Measurements from ENCODE around the gene GRIN2C. TPM values are rescaled to one million over a fixed set of nuclear protein-coding genes. Genes with fewer than 3 reads are reported as not detected.

GRIN2C gene
- total and polyA plus RNA-seq, 2 donors (not counting 3 experiments of a cell fraction or from before 2014, with no cell fraction given), result 0.04 to 0.60 TPM

- POLR2A ChIA-PET, result no interaction called here
- Histone ChIP-seq H3K9me1 (replicated peaks; ENCODE audit: control insufficient read depth, extremely low read depth, insufficient read depth, low read length) (no peaks in the 10 kb centered on the region), H3K9me3 (replicated peaks; ENCODE audit: control insufficient read depth, insufficient read depth, low read length) (no peaks in the 10 kb centered on the region), H2AFZ (ENCODE audit: low read depth, low read length) (no peak overlapping the region), H3K27ac (ENCODE audit: insufficient read depth, low read depth, low read length) (no peak overlapping the region), H3K9ac (replicated peaks; ENCODE audit: extremely low read depth, insufficient read depth, low read length) (no peak overlapping the region), H3K4me3 (replicated peaks in 1 of 3; ENCODE audit: insufficient read depth in 1 of 3, low read depth in 1 of 3, low read length in 3 of 3) (no peak overlapping the region), H4K20me1 (replicated peaks; ENCODE audit: control insufficient read depth, extremely low read depth, insufficient read depth, low read length) (no peaks in the 10 kb centered on the region), H3K4me1 (ENCODE audit: control insufficient read depth, extremely low read depth, insufficient read depth, low read length) (no peaks in the 10 kb centered on the region), H3K4me2 (ENCODE audit: insufficient read depth, low read length) (no peak overlapping the region), H3K36me3 (ENCODE audit: control insufficient read depth in 2 of 2, extremely low read depth in 1 of 2, insufficient read depth in 2 of 2, low read length in 2 of 2) (peaks cover 0 to 11% of the 10 kb centered on the region in 2 experiments), H3K79me2 (ENCODE audit: control insufficient read depth, insufficient read depth, low read length) (no peaks in the 10 kb centered on the region), H3K27me3 (ENCODE audit: control insufficient read depth in 2 of 2, insufficient read depth in 2 of 2, low read length in 2 of 2) (no peaks in the 10 kb centered on the region)
- dilution Hi-C loops (cut with MboI; ENCODE audit: extremely low pct_ligation_motif_present, low sequenced_read_pairs), result no loop called here
- no peak for DNase-seq (ENCODE audit: low read depth, low spot score)
- TF ChIP-seq JUN (IDR thresholded peaks at IDR 0.05; ENCODE audit: borderline replicate concordance, insufficient read depth, insufficient read length, low read depth), result no peak
- TF ChIP-seq CTCF (IDR thresholded peaks at IDR 0.05; ENCODE audit: extremely low read depth in 1 of 2, insufficient read depth in 1 of 2, low read depth in 1 of 2, low read length in 2 of 2), result no peak
- no peak for TF ChIP-seq MYC (IDR thresholded peaks at IDR 0.05; ENCODE audit: low read depth, low read length)
- no peak for TF ChIP-seq POLR2A (IDR thresholded peaks at IDR 0.05; ENCODE audit: low read depth, low read length)
- TF ChIP-seq MAX (IDR thresholded peaks at IDR 0.05; ENCODE audit: insufficient read depth, insufficient read length), result no peak
- TF ChIP-seq FOS (IDR thresholded peaks at IDR 0.05; ENCODE audit: borderline replicate concordance, insufficient read depth, low read length), result no peak
- no peak for TF ChIP-seq EZH2 (IDR thresholded peaks at IDR 0.05; ENCODE audit: borderline replicate concordance, low read depth, low read length, severe bottlenecking)
- TF ChIP-seq POLR2AphosphoS5 (IDR thresholded peaks at IDR 0.05; ENCODE audit: insufficient read depth, low read depth, low read length), result no peak
- intact Hi-C loops (cut with micrococcal nuclease), result no loop called here
- CTCF ChIA-PET, result interaction anchor here (0.6 kb wide), 1 partner anchor 66 kb away, joined by 3 read pairs; no protein-coding TSS in a partner anchor
- BruUV-seq (replicated peaks), result no TSS peak
- no peak for FAIRE-seq
These were observed 39.8 kb downstream of the GRIN2C start for GRCh38 chr17:74819801-74820436.
